AG08395 (cell line): Measurements from ENCODE around the gene NT5C1A.

ENCODE experiments used
- DNase-seq: peaks from one replicate; pipeline ENCODE4 v3.0.0; 2012; ENCODE audit warnings: mixed read lengths, low spot score

The NT5C1A gene

GRCh38 chr1:39689635-39690034 is 17.7 kb upstream of the NT5C1A start:
- no peak for DNase-seq

- DNase-seq, result no peak
Measured at GRCh38 chr1:39689214-39689613, 17.3 kb upstream of the NT5C1A start.

DNA sequence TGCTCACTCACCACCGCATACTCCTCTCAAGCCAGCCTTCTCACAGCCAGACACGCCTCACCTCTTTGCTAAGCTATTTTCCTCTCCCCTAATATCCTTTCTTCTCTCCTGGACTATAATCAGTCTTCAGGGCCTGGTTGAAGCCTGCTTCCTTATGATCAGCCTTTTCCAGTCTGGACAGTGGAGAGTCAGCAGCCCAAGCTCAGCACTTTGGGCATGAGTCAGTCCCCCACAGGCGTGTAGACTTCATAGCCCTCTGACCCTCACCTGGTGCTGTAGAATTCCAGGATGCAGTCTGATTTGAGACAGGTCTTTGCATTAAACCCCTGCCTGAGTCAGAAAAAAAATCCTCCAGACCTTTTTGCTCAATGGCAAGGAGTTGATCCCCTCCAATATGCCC is 16.8 kb upstream of the NT5C1A start:
- no peak for DNase-seq

DNA sequence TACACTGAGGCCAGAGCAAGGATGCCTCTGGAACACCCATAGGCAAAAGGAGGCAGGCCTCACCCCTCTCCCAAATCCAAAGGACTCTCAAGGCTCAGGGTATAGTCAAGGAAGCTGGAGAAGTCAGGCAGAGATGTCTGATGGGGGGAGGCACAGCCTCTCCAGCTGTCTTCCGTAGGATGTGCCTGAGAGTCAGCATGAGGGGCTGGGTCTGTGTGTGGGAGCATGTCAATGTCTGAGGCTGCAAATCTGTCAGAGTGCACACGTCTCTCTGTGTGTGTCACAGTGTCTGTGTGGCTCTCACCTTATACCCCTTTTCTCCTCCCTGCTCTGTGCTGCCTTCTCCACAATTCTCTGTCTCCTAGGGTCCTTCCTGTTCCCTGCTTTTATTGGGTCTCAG is 15.3 kb upstream of the NT5C1A start:
- no peak for DNase-seq

DNA sequence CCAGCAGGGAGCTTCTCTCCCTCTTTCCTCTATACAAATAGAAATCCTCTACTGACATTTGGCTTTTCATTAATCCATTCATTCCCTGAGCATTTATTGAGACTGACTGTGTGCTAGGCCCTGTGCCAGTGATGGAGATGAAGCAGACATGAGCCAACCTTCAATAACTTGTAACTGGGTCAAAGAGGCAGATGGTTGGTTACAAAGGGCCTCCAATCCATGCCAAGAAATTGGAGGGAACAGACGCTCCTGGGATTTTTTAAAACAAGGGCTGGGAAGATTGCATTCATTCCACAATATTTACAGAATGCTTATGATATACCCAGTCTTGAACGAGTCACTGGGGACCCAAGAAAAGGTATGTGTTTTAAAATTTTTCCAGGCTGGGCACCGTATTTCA is 13.2 kb upstream of the NT5C1A start:
- no peak for DNase-seq

DNA sequence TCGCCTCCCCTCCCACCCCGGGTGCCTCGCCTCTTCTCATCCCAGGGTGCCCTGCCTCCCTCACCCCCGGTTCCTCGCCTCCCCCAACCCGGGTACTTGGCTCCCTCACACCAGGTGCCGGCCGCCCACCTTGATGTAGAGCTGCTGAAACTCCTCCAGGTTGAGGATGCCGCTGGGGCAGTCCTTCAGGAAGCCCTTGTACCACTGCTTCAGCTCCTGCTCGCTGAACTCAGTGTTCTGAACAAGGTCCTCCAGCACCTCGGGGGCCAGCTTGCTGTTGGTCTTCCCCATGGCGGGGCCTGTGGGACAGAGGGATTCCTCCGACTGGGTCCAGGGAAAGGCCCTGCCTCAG is 12.4 kb upstream of the NT5C1A start:
- DNase-seq, result no peak

GRCh38 chr1:39683591-39684312 is 11.8 kb upstream of the NT5C1A start:
- no peak for DNase-seq

DNA sequence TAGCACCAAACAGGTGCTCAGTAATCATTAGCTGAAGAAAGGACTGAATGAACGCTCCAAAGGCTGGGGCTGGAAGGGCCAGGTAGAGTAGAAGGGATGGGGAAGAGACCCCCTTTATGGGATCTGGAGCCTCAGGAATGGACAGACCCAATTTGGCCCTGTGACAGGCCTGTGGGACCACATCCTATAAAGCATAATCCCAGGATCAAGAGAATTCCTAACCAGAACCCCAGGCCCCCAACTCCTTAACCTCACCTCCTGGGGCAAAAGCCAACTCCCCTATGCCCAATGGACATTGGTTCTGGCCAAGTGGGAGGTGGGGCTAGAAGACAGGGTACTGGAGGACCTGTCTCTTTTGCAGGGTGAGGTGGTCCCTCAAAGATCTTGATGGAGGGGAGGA is 10.1 kb upstream of the NT5C1A start:
- DNase-seq, result no peak

- no peak for DNase-seq
Measured at GRCh38 chr1:39681294-39681693, 9.4 kb upstream of the NT5C1A start.

DNA sequence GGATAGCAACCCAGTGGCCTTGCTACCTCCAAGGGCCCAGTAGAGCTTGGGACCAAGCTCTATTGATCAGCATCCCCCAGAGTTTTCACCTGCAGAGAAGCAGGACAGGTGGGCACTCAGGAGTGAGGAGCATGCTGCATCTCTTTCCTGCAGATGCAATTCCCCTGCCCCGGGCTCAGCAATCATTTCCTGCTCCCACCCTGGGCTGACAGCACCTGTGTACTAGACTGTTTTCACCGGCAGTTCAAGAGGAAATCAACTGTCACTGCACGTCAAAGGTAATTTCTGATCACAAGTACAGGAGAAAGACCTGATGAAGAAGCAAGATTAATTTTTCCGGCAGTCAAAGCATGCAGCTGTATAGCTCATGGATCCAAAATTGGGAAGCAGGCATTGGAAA is 8.8 kb upstream of the NT5C1A start:
- no peak for DNase-seq

DNA sequence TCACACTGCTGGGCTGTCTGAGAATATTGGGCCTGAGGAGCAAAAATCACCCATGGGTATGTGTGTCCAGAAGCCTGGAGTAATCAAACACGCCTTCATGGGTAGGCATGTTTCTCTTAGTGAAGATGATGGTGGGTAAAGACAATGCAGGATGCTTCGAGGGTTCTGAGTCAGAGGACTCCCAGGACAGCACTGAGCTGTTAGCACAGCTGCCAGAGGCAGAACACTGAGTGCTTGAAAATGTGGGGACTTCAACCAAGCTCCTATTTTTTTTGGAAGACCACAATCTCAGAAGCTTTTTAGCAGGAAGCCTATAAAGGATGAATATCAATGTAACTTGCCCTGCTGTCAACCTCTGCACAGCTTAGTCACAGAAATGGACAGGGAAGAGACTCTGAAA is 7.9 kb upstream of the NT5C1A start:
- no peak for DNase-seq

DNA sequence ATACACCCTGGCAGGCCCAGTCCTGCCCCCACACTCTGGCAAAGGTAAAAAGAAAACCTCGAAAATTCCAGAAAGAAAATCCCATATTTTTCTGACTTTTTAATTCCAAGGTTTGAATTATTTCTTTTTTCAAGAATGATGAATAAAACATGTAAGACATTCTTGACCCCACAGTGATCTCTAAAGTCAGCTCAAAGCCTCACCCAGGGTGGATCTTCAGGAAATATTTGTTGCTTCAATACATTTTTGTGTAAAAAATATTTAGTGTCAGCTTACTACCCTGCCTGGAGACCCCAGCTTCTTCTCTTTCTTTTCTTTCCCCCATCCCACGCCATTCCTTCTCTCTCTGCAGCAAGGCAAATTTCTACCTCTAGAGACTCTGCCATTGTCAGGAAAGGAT is 7.0 kb upstream of the NT5C1A start:
- no peak for DNase-seq

- DNase-seq, result no peak
Measured at GRCh38 chr1:39677645-39678044, 5.7 kb upstream of the NT5C1A start.

DNA sequence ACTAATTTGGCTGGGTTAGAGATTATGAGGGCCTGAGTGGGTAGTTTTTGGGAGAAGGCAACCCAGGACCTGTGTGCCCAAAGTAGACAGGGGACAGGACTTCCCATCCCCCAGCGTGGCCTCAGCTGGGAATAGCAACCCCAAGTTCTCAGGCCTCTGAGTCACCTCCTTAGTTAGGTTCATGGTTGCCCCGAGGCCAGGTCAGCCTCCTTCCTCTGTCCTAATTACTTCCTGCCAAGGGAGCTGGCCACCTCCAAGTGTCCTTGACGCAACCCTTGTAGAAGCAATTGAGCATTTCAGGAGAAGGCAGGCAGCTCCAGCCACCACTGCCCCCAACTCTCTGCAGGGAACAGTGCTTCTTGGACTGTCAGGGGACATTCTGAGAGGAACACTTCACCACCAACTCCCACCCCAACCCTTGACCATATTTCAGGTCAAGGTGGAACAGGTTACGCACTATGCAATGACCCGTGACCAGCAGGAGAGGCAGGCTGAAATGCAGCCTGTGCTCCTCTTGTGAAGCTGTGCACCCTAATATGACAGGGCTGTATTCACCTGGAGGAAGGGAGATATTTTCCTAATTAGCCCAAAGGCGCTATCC is 5.1 kb upstream of the NT5C1A start:
- no peak for DNase-seq

- no peak for DNase-seq
Measured at GRCh38 chr1:39675220-39675619, 3.3 kb upstream of the NT5C1A start.

DNA sequence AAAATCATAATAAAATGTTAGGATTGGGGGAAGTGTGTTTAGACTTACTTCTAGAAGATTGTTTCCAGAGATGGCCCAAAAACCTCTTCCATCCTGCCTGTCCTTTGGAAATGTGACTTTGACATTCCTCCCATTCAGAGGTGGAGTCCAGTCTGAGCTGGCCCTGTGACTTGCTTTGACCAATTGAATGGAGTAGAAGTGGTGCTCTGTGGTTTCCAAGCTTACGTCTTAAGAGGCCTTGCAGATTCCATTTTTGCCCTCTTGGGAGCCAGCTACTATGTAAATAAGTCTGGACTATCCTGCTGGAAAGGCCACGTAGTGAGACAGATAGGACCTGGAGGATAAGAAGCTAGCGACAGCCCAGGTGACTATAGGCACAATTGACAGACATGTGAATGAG is 1.3 kb upstream of the NT5C1A start:
- no peak for DNase-seq

- no peak for DNase-seq
Measured at GRCh38 chr1:39672551-39672947, 642 bp upstream of the NT5C1A start.

- no peak for DNase-seq
Measured at GRCh38 chr1:39671433-39671792, 494 bp downstream of the NT5C1A start.

GRCh38 chr1:39670689-39671088 is 1.2 kb downstream of the NT5C1A start:
- DNase-seq, result no peak

GRCh38 chr1:39668894-39669293 is 3.0 kb downstream of the NT5C1A start:
- DNase-seq, result no peak

DNA sequence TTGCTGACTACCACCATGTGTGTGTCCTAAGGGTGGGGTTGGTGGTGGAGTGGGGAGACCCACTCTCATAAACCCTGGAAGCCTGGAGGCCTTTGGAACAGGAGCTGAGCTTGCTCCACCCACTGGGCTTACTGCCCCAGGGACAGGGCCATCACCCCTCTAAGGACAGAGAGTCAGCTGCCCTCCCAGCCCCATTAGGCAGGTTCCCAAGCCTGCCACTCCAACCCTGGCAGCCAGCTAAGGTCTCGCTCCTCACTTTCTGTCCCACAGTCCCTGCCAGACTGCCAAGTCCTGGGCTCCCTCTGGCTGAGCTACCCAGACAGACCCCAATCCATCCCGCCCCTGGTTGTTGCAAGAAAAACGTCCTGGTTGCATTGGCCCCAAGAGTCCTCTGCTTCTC is 3.8 kb downstream of the NT5C1A start:
- no peak for DNase-seq

- no peak for DNase-seq
Measured at GRCh38 chr1:39666772-39667171, 5.1 kb downstream of the NT5C1A start.

DNA sequence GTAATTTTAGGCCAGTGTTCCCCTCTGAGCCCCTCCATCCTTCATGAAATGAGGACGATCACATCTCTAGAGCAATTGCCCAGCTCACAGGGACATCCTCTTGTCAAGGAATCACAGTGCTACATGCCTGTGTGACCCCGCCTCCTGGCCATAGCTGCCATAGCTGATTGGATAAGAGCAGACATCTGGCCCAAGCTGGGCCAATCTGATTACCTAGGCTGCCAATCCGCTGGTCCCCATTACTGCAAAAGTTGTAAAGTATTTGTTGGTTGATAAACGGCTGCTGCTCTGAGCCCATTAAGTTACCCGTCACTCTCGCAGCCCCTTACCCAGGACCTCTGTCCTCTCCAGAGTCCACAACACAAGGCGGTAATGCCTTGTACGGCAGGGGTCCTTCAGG is 8.3 kb downstream of the NT5C1A start:
- no peak for DNase-seq

DNA sequence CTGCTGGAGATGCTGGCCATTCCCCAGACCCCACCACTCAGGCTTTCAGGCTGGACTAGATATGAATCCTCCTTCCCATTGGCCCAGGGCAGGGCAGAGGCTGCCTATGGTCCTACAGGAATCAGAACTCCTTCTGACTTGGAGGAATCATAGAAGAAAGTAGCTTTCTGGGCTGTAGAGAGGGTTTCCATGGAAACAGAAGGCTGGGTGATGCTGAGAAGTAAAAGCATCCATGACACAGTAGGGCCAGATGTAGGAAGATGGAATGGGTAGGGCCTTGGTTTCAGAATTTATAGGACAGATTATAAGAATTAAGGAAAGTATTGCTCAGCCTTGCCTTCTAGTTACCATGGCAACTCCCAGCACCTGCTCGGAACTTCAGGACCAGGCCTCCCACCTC is 9.0 kb downstream of the NT5C1A start:
- DNase-seq, result no peak
